SK-N-SH treated with all-trans-retinoic acid at 6 μM for 48 hours (cell line): Measurements from ENCODE around the gene GYG1.

Experiments
- ATAC-seq: fragments of 200-7000 bp; cut with Tn5 transposase; 3 replicates; pipeline ENCODE4 v1.9.1; 2020; ENCODE audit warnings: mild to moderate bottlenecking, moderate library complexity
- ARNTL ChIP-seq: fragments of 450-650 bp; formaldehyde crosslinking; IDR thresholded peaks from 2 replicates; pipeline ENCODE4 v1.5.0; 2020; ENCODE audit warnings: low read depth, mild to moderate bottlenecking, moderate library complexity, borderline replicate concordance
- BACH2 ChIP-seq: fragments of 250-450 bp; sonication (Bioruptor Pico); IDR thresholded peaks from 2 replicates; pipeline ENCODE4 v1.9.0; 2021; ENCODE audit warnings: mild to moderate bottlenecking, borderline replicate concordance
- CSDC2 ChIP-seq: fragments of 250-450 bp; sonication (Bioruptor Pico); IDR thresholded peaks from 2 replicates; pipeline ENCODE4 v1.5.0; 2020; ENCODE audit warnings: mild to moderate bottlenecking, moderate library complexity
- ESRRG ChIP-seq: fragments of 250-450 bp; sonication (Bioruptor Pico); IDR thresholded peaks from 2 replicates; pipeline ENCODE4 v1.6.1; 2021; ENCODE audit warnings: mild to moderate bottlenecking
- GLIS3 ChIP-seq: fragments of 250-450 bp; sonication (Bioruptor Pico); IDR thresholded peaks from 2 replicates; pipeline ENCODE4 v1.5.0; 2020; ENCODE audit warnings: mild to moderate bottlenecking, moderate library complexity
- ISL1 ChIP-seq: fragments of 250-450 bp; sonication (Bioruptor Pico); IDR thresholded peaks from 2 replicates; pipeline ENCODE4 v2.1.2; 2022; ENCODE audit warnings: mild to moderate bottlenecking, moderate library complexity
- PATZ1 ChIP-seq: fragments of 250-450 bp; sonication (Bioruptor Pico); IDR thresholded peaks from 2 replicates; pipeline ENCODE4 v1.8.0; 2020; ENCODE audit warnings: mild to moderate bottlenecking, moderate library complexity, borderline replicate concordance
- POU6F1 ChIP-seq: fragments of 250-450 bp; sonication (Bioruptor Pico); IDR thresholded peaks from 2 replicates; pipeline ENCODE4 v1.8.0; 2021; ENCODE audit warnings: low read depth, mild to moderate bottlenecking, moderate library complexity, borderline replicate concordance
- PPARA ChIP-seq: fragments of 250-450 bp; sonication (Bioruptor Pico); IDR thresholded peaks from 2 replicates; pipeline ENCODE4 v1.5.0; 2020; ENCODE audit warnings: mild to moderate bottlenecking, borderline replicate concordance
- SNAI2 ChIP-seq: fragments of 250-450 bp; sonication (Bioruptor Pico); IDR thresholded peaks from 2 replicates; pipeline ENCODE4 v1.5.0; 2020; ENCODE audit warnings: mild to moderate bottlenecking, moderate library complexity
- TCF4 ChIP-seq: fragments of 250-450 bp; sonication (Bioruptor Pico); IDR thresholded peaks from 2 replicates; pipeline ENCODE4 v1.8.0; 2021; ENCODE audit warnings: mild to moderate bottlenecking, moderate library complexity, borderline replicate concordance
- TOX ChIP-seq: fragments of 250-450 bp; sonication (Bioruptor Pico); IDR thresholded peaks from 2 replicates; pipeline ENCODE4 v1.8.0; 2021; ENCODE audit warnings: mild to moderate bottlenecking, moderate library complexity, borderline replicate concordance
- ZFP3 ChIP-seq: fragments of 250-450 bp; sonication (Bioruptor Pico); IDR thresholded peaks from 2 replicates; pipeline ENCODE4 v1.5.0; 2020; ENCODE audit warnings: mild to moderate bottlenecking, moderate library complexity
- ZFP30 ChIP-seq: fragments of 450-650 bp; formaldehyde crosslinking; IDR thresholded peaks from 2 replicates; pipeline ENCODE4 v1.5.0; 2022; ENCODE audit warnings: mild to moderate bottlenecking, moderate library complexity
- ZNF565 ChIP-seq: fragments of 450-650 bp; formaldehyde crosslinking; conservative IDR thresholded peaks from 2 replicates; pipeline ENCODE4 v1.5.0; 2020; ENCODE audit warnings: low read depth, mild to moderate bottlenecking, moderate library complexity
- ZNF70 ChIP-seq: fragments of 450-650 bp; formaldehyde crosslinking; IDR thresholded peaks from 2 replicates; pipeline ENCODE4 v1.5.0; 2020; ENCODE audit warnings: mild to moderate bottlenecking, moderate library complexity
- TF ChIP-seq, protein P1 (sequence below): fragments of 250-450 bp; sonication (Bioruptor Pico); IDR thresholded peaks from 2 replicates; pipeline ENCODE4 v1.5.0; 2020; ENCODE audit warnings: mild to moderate bottlenecking, moderate library complexity
- TF ChIP-seq, protein P2 (sequence below): fragments of 250-450 bp; sonication (Bioruptor Pico); IDR thresholded peaks from 2 replicates; pipeline ENCODE4 v1.5.1; 2021; ENCODE audit warnings: mild to moderate bottlenecking, moderate library complexity
- TF ChIP-seq, protein P3 (sequence below): fragments of 250-450 bp; sonication (Bioruptor Pico); IDR thresholded peaks from 2 replicates; pipeline ENCODE4 v1.5.1; 2020; ENCODE audit warnings: low read depth, mild to moderate bottlenecking, moderate library complexity

Gene GYG1

GRCh38 chr3:148991219-148992026 lies at the start of gene GYG1:
Gene GYG1 (plus strand): TSS chr3:148991540. CDS start chr3:148991641, 101 bp downstream.
- TF ChIP-seq ARNTL (CRISPR knock-in tag): peak; percentile 94
- TF ChIP-seq GLIS3 (CRISPR knock-in tag): no peak
- no peak for TF ChIP-seq ZNF565 (CRISPR knock-in tag)
- TF ChIP-seq, all 23 proteins: peak for 1
- peak; percentile 96 for ATAC-seq

DNA sequence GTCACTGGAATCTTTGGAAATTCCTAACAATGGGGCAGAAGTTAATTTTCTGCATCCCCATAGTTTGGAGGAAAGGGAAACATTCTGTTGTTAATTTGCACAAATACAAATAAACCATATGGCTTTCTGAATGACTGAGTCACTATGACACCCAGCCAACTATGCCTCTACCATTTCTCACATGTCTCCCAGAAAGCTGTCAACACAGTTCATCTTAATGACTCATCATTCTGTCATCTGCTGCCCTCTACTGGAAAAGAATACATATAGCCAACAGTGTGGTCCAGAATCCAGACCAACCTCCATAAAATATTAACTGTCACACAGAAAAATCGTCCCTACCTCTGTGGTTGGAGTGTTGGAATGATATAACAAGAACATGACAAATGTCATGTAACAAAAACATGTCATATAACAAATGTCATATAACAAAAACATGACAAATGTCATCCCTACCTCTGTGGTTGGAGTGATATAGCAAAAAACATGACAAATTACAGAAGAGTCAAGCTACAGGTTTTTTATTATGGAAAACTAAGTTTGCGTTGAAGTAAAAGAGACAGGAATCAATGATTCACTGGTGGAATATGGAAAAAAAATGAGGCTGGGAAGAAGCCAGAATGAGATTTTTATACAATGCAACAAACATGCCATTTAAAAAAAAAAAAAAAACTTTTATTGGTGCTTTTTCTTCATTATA lies 47.7 kb upstream of the GYG1 start:
- TF ChIP-seq BACH2 (CRISPR knock-in tag) (no peak), ISL1 (CRISPR knock-in tag) (peak; percentile 32; the same call in 1 of the 2 replicates)
- peak; percentile 90 for ATAC-seq

DNA sequence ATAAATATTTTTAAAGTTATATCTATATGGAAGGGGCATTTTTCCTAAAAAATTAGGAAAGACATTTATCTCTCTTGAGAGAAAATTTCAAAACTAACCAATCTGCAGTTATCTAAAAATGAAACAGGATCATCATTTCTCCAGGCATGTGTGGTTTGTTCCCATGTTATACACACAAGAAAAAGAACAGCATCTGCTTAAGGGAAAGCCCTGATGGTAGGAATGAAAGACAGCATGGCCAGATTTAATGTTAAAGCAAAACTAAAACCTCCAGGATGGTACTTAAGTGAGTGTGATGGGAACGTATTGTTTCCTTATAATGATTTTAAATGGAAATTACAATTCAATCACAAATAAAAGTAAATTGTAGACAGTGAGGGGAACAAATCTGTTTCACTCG lies 46.2 kb upstream of the GYG1 start:
- TF ChIP-seq, protein P1, sequence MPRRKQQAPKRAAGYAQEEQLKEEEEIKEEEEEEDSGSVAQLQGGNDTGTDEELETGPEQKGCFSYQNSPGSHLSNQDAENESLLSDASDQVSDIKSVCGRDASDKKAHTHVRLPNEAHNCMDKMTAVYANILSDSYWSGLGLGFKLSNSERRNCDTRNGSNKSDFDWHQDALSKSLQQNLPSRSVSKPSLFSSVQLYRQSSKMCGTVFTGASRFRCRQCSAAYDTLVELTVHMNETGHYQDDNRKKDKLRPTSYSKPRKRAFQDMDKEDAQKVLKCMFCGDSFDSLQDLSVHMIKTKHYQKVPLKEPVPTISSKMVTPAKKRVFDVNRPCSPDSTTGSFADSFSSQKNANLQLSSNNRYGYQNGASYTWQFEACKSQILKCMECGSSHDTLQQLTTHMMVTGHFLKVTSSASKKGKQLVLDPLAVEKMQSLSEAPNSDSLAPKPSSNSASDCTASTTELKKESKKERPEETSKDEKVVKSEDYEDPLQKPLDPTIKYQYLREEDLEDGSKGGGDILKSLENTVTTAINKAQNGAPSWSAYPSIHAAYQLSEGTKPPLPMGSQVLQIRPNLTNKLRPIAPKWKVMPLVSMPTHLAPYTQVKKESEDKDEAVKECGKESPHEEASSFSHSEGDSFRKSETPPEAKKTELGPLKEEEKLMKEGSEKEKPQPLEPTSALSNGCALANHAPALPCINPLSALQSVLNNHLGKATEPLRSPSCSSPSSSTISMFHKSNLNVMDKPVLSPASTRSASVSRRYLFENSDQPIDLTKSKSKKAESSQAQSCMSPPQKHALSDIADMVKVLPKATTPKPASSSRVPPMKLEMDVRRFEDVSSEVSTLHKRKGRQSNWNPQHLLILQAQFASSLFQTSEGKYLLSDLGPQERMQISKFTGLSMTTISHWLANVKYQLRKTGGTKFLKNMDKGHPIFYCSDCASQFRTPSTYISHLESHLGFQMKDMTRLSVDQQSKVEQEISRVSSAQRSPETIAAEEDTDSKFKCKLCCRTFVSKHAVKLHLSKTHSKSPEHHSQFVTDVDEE (CRISPR knock-in tag): no peak
- TF ChIP-seq TOX (CRISPR knock-in tag): no peak
- TF ChIP-seq GLIS3 (CRISPR knock-in tag): no peak
- TF ChIP-seq, protein P2, sequence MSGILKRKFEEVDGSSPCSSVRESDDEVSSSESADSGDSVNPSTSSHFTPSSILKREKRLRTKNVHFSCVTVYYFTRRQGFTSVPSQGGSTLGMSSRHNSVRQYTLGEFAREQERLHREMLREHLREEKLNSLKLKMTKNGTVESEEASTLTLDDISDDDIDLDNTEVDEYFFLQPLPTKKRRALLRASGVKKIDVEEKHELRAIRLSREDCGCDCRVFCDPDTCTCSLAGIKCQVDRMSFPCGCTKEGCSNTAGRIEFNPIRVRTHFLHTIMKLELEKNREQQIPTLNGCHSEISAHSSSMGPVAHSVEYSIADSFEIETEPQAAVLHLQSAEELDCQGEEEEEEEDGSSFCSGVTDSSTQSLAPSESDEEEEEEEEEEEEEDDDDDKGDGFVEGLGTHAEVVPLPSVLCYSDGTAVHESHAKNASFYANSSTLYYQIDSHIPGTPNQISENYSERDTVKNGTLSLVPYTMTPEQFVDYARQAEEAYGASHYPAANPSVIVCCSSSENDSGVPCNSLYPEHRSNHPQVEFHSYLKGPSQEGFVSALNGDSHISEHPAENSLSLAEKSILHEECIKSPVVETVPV (CRISPR knock-in tag): no peak
- TF ChIP-seq, protein P3, sequence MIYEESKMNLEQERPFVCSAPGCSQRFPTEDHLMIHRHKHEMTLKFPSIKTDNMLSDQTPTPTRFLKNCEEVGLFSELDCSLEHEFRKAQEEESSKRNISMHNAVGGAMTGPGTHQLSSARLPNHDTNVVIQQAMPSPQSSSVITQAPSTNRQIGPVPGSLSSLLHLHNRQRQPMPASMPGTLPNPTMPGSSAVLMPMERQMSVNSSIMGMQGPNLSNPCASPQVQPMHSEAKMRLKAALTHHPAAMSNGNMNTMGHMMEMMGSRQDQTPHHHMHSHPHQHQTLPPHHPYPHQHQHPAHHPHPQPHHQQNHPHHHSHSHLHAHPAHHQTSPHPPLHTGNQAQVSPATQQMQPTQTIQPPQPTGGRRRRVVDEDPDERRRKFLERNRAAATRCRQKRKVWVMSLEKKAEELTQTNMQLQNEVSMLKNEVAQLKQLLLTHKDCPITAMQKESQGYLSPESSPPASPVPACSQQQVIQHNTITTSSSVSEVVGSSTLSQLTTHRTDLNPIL: no peak
- TF ChIP-seq ZNF70 (CRISPR knock-in tag): no peak
- no peak for TF ChIP-seq BACH2 (CRISPR knock-in tag)
- TF ChIP-seq, all 23 proteins: peak for 0
- ATAC-seq: no peak

DNA sequence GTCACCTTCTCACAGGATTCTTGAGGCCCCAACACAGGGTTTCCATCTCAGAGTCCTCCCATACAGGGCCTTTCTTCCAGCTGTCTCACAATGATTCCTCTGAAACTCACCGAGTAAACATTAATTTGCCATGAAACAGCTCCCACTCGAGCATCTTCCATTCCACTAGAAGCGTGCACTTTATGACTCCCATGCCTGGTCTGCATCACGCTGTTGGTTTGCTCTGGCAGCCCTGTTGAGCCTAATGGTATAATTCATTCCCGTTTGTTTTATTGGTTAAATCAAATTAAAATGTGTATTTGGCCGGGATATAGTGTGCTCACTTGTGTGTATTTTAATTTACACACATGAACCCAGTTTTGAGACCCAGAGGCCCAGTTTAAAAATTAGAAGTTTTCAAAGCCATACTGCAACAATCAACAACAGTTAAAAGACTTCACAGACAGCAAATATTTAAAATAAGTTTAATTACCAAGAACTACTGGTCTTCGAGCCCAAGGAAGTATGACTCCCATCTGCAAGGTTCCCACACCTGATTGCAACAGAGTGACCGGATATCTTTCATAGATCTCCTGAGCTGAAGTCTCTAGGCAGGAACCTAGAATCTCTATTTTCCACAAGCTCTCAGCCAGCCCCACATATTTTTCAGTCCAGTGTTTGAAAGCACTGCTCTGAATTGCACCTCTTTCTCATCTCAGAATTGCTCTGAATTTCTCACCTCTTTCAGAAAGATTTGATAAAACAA lies 42.3 kb upstream of the GYG1 start:
- ATAC-seq: no peak
- TF ChIP-seq ARNTL (CRISPR knock-in tag) (no peak), ESRRG (CRISPR knock-in tag) (no peak), BACH2 (CRISPR knock-in tag) (no peak), ZNF565 (CRISPR knock-in tag) (no peak), TCF4 (CRISPR knock-in tag) (no peak)
- TF ChIP-seq, protein P2 (CRISPR knock-in tag): no peak

- no peak for ATAC-seq
- TF ChIP-seq POU6F1 (CRISPR knock-in tag) (no peak), PPARA (no peak), SNAI2 (CRISPR knock-in tag) (no peak), ZFP30 (CRISPR knock-in tag) (no peak), TCF4 (CRISPR knock-in tag) (no peak), PATZ1 (CRISPR knock-in tag) (no peak), ZFP3 (CRISPR knock-in tag) (no peak), GLIS3 (CRISPR knock-in tag) (no peak), CSDC2 (CRISPR knock-in tag) (no peak), ARNTL (CRISPR knock-in tag) (no peak), ISL1 (CRISPR knock-in tag) (no peak)
Observed at GRCh38 chr3:148950806-148951205, 40.5 kb upstream of the GYG1 start.
